HFF-Myc (cell line): ENCODE data around the gene COL26A1.

Experiments used
- DNase-seq: peaks from one replicate; pipeline ENCODE4 v3.0.0-alpha.2; 2011; ENCODE audit warnings: low read depth; ENCODE audit errors: extremely low read depth
- H3K4me3 ChIP-seq: replicated peaks from 2 replicates; pipeline ENCODE4 v1.5.1; 2011; ENCODE audit warnings: low read depth, mild to moderate bottlenecking, control low read depth, low read length
- TF ChIP-seq, protein P1 (sequence below): IDR thresholded peaks from 2 replicates; pipeline ENCODE4 v1.5.1; 2012; ENCODE audit warnings: mild to moderate bottlenecking, low read depth, low read length, control low read depth; ENCODE audit errors: missing control alignments

The COL26A1 gene

DNA sequence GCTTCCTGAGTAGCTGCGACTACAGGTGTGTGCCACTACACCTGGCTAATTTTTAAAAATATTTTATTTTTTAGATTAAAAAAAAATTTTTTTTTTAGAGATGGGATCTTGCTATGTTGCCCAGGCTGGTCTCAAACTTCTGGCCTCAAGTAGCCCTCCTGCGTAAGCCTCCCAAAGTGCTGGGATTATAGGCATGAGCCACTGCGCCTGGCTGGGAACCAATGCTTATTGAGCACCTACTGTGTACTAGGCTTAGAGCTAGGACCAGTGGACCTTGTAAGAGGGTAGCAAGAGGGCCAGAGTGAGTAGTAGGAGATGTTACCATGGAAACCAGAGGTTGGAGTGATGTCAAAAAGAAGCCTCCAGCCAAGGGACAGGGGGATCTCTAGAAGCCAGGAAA, 31.2 kb downstream of the COL26A1 start:
- H3K4me3 ChIP-seq, result no peak overlapping the region
- no peak for DNase-seq
- TF ChIP-seq, protein P1, sequence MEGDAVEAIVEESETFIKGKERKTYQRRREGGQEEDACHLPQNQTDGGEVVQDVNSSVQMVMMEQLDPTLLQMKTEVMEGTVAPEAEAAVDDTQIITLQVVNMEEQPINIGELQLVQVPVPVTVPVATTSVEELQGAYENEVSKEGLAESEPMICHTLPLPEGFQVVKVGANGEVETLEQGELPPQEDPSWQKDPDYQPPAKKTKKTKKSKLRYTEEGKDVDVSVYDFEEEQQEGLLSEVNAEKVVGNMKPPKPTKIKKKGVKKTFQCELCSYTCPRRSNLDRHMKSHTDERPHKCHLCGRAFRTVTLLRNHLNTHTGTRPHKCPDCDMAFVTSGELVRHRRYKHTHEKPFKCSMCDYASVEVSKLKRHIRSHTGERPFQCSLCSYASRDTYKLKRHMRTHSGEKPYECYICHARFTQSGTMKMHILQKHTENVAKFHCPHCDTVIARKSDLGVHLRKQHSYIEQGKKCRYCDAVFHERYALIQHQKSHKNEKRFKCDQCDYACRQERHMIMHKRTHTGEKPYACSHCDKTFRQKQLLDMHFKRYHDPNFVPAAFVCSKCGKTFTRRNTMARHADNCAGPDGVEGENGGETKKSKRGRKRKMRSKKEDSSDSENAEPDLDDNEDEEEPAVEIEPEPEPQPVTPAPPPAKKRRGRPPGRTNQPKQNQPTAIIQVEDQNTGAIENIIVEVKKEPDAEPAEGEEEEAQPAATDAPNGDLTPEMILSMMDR, result no peak

DNA sequence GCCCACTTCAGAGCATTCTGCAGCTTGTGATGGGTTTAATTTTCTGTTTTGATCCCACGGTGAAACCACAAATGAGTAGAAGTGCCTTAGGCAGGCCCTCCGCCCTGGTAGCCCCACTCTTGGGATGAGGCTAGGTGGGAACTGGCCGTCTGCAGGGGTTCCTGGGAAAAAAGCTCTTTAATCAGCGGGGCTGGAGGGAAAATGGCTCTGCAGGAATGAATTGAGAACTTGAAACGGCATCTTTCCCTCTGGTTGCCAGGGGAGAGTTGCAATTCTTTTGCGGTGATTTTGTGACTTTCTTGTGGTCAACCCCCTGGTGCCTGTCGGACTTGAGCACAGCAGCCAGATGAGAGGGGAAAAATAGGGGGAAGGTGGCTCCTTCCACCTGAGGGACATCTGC, 32.7 kb downstream of the COL26A1 start:
- TF ChIP-seq, protein P1, result no peak
- H3K4me3 ChIP-seq, result no peak overlapping the region
- no peak for DNase-seq

DNA sequence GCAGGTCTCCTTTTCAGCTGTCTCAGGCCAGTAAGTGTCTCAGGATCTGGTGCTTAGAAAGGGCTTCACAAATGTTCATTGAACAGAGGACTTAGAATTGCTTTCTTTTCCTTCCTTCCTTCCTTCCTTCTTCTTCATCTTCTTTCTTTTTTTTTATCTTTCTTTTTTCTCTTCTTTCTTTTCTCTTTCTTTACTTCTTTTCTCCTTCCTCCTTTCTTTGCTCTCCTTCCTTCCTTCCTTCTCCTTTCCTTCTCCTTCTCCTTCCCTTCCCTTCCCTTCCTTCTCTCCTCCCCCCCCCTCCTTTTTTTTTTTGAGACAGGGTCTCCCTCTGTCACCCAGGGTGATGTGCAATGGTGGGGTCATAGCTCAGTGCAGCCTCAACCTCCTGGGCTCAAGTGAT, 34.6 kb downstream of the COL26A1 start:
- TF ChIP-seq, protein P1, result no peak
- DNase-seq, result no peak
- H3K4me3 ChIP-seq, result no peak overlapping the region

DNA sequence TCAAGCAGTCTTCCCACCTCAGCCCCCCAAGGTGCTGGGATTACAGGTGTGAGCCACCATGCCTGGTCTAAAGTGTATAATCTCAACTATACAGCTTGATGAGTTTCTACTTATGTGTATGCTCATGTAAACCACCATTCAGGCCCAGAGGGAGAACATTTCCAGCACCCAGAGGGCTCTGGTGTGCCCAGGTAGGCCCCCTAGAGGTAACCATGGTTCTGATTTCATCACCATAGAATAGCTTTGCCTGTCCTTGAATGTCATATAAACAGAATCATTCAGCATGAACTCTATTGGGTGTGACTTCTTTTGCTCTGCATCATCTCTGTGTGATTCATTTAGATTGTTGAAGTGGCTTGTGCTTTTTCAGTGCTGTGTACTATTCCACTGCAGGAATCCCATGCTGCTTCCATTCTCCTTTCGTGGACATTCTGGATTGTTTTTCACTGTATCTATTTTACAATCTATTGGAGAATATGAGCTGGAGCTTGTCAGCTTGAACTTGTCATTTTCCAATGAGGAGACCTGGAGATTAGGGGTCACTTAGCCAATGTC, 35.2 kb downstream of the COL26A1 start:
- TF ChIP-seq, protein P1, result no peak
- no peak overlapping the region for H3K4me3 ChIP-seq
- no peak for DNase-seq

DNA sequence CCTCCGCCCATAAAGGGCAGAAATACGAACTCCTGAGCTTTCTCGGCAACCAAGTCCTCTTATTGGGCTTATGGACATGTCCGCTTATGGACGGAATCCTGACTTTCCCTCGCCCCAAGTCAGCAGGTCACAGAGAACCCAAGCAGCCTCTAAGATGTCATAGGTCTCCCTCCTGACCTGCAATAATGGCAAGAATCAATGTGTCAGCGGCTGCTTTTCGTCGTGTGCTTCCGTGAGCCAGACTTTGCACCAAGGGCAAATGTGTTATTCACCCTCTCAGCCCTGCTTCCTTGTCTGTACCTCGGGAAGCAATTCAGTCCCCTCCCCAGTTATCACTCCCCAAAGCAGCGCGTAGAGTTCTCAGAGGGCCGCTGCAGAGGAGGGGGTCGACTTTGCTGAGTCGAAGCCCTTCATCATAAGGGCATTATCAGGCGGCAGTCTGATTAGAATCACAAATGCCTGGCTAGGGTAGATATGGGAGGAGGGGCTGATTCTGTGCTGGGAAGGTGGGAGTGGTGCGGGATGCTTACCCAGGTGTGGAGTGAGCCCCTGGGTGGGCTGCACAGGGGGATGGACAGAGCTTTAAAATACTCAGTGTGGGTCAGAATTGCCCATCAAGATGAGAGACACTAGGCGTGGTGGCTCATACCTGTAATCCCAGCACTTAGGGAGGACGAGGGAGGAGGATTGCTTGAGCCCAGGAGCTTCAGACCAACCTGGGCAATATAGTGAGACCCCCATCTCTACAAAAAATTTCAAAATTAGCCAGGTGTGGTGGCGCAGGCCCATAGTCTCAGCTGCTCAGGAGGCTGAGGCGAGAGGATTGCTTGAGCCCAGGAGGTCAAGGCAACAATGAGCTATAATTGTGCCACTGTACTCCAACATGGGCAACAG, 36.0 kb downstream of the COL26A1 start:
- no peak for DNase-seq
- TF ChIP-seq, protein P1, result no peak
- H3K4me3 ChIP-seq, result no peak overlapping the region

DNA sequence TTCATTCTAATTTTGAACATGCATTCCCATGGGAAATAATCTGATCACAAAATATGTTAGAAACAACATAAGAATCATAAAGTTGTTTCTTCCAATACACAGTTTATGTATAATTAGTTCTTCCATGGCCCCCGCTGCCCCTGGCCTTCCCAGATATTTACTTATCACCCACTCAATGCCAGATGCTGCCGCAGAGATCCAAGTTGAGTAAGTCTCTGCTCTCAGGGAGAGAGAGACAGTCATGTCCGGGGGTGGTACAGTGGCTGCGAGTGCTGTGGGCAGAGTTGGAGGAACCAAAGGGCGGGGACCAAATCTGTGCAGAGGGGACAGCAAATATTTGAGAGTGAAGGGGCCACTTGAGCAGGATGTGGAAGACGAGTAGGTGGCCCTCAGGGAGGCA, 37.1 kb downstream of the COL26A1 start:
- no peak overlapping the region for H3K4me3 ChIP-seq
- TF ChIP-seq, protein P1, result no peak
- no peak for DNase-seq

DNA sequence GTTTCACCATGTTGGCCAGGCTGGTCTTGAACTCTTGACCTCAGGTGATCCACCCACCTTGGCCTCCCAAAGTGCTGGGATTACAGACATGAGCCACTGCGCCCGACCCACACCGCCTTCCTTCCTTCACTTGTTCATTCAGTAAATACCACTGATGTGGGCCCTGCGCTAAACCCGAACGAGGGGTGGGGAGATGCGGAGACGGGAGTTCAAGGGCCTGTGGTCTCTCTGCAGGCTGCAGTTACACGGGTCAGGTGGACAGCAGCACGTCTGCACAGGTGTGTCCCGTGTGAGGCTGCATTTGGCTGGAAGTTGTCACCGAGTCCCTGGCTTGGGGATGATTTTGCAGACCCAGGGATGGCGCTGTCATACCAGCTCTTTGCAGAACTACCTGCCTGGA, 38.1 kb downstream of the COL26A1 start:
- TF ChIP-seq, protein P1, result no peak
- H3K4me3 ChIP-seq, result no peak overlapping the region
- DNase-seq, result no peak
